GM23248 (cell line): ENCODE data around the gene KDM1B. TPM values are rescaled to one million over a fixed set of nuclear protein-coding genes. Genes with fewer than 3 reads are reported as not detected.

ENCODE experiments used
- DNase-seq: peaks from one replicate; pipeline ENCODE4 v3.0.0-alpha.2; 2015
- H2AFZ ChIP-seq: fragments of 200-600 bp; sonication (generic); 2 replicates; pipeline ENCODE4 v1.6.1; 2016; ENCODE audit warnings: antibody characterized with exemption
- H3F3A ChIP-seq: fragments of 200-600 bp; sonication (generic); 2 replicates; pipeline ENCODE4 v1.6.1; 2016; ENCODE audit warnings: mild to moderate bottlenecking, antibody characterized with exemption, mixed run types; ENCODE audit not compliant: insufficient read depth
- H3K27ac ChIP-seq: fragments of 200-600 bp; sonication (generic); 2 replicates; pipeline ENCODE4 v1.5.1; 2016; ENCODE audit warnings: mild to moderate bottlenecking
- H3K27me3 ChIP-seq: fragments of 200-600 bp; sonication (generic); replicated peaks from 2 replicates; pipeline ENCODE4 v1.6.1; 2016; ENCODE audit warnings: mild to moderate bottlenecking; ENCODE audit not compliant: insufficient read depth
- H3K36me3 ChIP-seq: fragments of 200-600 bp; sonication (generic); 2 replicates; pipeline ENCODE4 v1.6.1; 2016; ENCODE audit warnings: low read depth, mild to moderate bottlenecking
- H3K4me1 ChIP-seq: fragments of 200-600 bp; sonication (generic); 2 replicates; pipeline ENCODE4 v1.6.1; 2016; ENCODE audit warnings: mild to moderate bottlenecking; ENCODE audit not compliant: insufficient read depth
- H3K4me2 ChIP-seq: fragments of 200-600 bp; sonication (generic); one replicate; pipeline ENCODE4 v1.6.1; 2016; ENCODE audit warnings: mild to moderate bottlenecking; ENCODE audit not compliant: unreplicated experiment
- H3K4me3 ChIP-seq: fragments of 200-600 bp; sonication (generic); 2 replicates; pipeline ENCODE4 v1.5.1; 2016; ENCODE audit warnings: mild to moderate bottlenecking
- H3K79me2 ChIP-seq: fragments of 200-600 bp; sonication (generic); 2 replicates; pipeline ENCODE4 v1.6.1; 2016; ENCODE audit warnings: mild to moderate bottlenecking; ENCODE audit not compliant: insufficient read depth
- H3K9ac ChIP-seq: fragments of 200-600 bp; sonication (generic); 2 replicates; pipeline ENCODE4 v1.6.1; 2016; ENCODE audit warnings: mild to moderate bottlenecking
- H3K9me2 ChIP-seq: fragments of 200-600 bp; sonication (generic); 2 replicates; pipeline ENCODE4 v1.6.1; 2016; ENCODE audit warnings: mixed run types, mild to moderate bottlenecking, moderate library complexity; ENCODE audit not compliant: insufficient read depth
- H3K9me3 ChIP-seq: fragments of 200-600 bp; sonication (generic); one replicate; pipeline ENCODE4 v1.6.1; 2017; ENCODE audit warnings: low read depth
- H4K20me1 ChIP-seq: fragments of 200-600 bp; sonication (generic); 2 replicates; pipeline ENCODE4 v1.6.0; 2016; ENCODE audit not compliant: insufficient read depth
- EZH2 ChIP-seq: fragments of 200-600 bp; sonication (generic); IDR thresholded peaks from 2 replicates; pipeline ENCODE4 v1.6.1; 2018; ENCODE audit warnings: antibody characterized with exemption, mild to moderate bottlenecking; ENCODE audit not compliant: insufficient read depth, poor library complexity, severe bottlenecking
- EZH2phosphoT487 ChIP-seq: fragments of 200-600 bp; sonication (generic); IDR thresholded peaks from 2 replicates; pipeline ENCODE4 v1.6.1; 2018; ENCODE audit warnings: antibody characterized with exemption, moderate library complexity, mild to moderate bottlenecking, low read depth; ENCODE audit not compliant: insufficient read depth
- WGBS, 2 experiments: methylation state at CpG; one replicate each; pipeline ENCODE4 v1.1.6; 2015 to 2017; ENCODE audit warnings: low lambda C conversion rate in 2 of 2, low coverage in 1 of 2; ENCODE audit errors: missing lambda C conversion rate in 2 of 2; 5-methylcytosine and 5-hydroxymethylcytosine counted together
- in situ Hi-C: fragments of 300-500 bp; cut with MboI; formaldehyde crosslinking; loops from 2 replicates; pipeline ENCODE4 v1.15.0; 2020
- polyA plus RNA-seq: library from polyadenylated mRNA; unstranded; fragments of >200 nt; fragmentation: Nextera tagmentation; extraction: Ambion mirVana; gene quantifications from 2 replicates; pipeline ENCODE4 v1.2.1, GENCODE V29; 2016
- total RNA-seq: library from RNA; depleted of rRNA; stranded (reverse); fragments of >200 nt; shearing (Covaris generic); gene quantifications from 2 replicates; pipeline ENCODE4 v1.2.3, GENCODE V29; 2014

KDM1B gene
- total and polyA plus RNA-seq, 2 experiments from 2014 or later, result 10.2 to 16.0 TPM

GRCh38 chr6:18245079-18245478 is 89.9 kb downstream of the KDM1B start:
- Histone ChIP-seq H4K20me1 (no peaks in the 10 kb centered on the region), H3K79me2 (peaks cover 96% of the 10 kb centered on the region), H3K27me3 (no peaks in the 10 kb centered on the region), H3K4me3 (no peak overlapping the region), H3K4me1 (peaks cover 16% of the 10 kb centered on the region), H2AFZ (no peak overlapping the region), H3K27ac (no peak overlapping the region), H3K36me3 (peaks cover 56% of the 10 kb centered on the region), H3K4me2 (no peak overlapping the region), H3K9ac (no peak overlapping the region), H3K9me2 (no peaks in the 10 kb centered on the region), H3F3A (peaks cover 27% of the 10 kb centered on the region; the same call in 1 of the 2 replicates), H3K9me3 (no peaks in the 10 kb centered on the region)
- TF ChIP-seq EZH2, result no peak
- TF ChIP-seq EZH2phosphoT487, result no peak
- 100% methylated on average over 1 of the region's 1 CpG for WGBS, 2 experiments
- in situ Hi-C loops, result no loop called here
- no peak for DNase-seq

DNA sequence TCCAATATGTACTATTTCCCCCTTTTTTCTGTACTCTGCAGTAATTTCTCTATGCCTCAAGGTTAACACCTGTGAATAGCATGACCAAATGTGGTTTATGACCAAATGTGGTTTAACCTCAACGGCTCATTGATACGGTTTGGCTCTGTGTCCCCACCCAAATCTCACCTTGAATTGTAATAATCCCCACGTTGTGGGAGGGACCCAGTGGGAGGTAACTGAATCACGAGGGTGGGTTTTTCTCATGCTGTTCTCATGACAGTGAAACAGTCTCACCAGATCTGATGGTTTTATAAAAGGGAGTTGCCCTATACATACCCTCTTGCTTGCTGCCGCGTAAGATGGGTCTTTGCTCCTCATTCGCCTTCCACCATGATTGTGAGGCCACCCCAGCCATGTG is 90.4 kb downstream of the KDM1B start:
- no peaks in the 10 kb centered on the region for H3K27me3 ChIP-seq
- H3K36me3 ChIP-seq, result peaks cover 56% of the 10 kb centered on the region
- H3K4me2 ChIP-seq, result no peak overlapping the region
- peaks cover 16% of the 10 kb centered on the region for H3K4me1 ChIP-seq
- no peak overlapping the region for H3K27ac ChIP-seq
- H3K9me3 ChIP-seq, result no peaks in the 10 kb centered on the region
- no peaks in the 10 kb centered on the region for H3K9me2 ChIP-seq
- H3F3A ChIP-seq, result peaks cover 27% of the 10 kb centered on the region; the same call in 1 of the 2 replicates
- no peaks in the 10 kb centered on the region for H4K20me1 ChIP-seq
- no peak for TF ChIP-seq EZH2phosphoT487
- TF ChIP-seq EZH2, result no peak
- 91 to 95% methylated on average over 7 of the region's 7 CpGs for WGBS, 2 experiments
- no peak overlapping the region for H3K9ac ChIP-seq
- H2AFZ ChIP-seq, result no peak overlapping the region
- H3K4me3 ChIP-seq, result no peak overlapping the region
- DNase-seq, result no peak
- H3K79me2 ChIP-seq, result peaks cover 96% of the 10 kb centered on the region
- in situ Hi-C loops, result no loop called here

DNA sequence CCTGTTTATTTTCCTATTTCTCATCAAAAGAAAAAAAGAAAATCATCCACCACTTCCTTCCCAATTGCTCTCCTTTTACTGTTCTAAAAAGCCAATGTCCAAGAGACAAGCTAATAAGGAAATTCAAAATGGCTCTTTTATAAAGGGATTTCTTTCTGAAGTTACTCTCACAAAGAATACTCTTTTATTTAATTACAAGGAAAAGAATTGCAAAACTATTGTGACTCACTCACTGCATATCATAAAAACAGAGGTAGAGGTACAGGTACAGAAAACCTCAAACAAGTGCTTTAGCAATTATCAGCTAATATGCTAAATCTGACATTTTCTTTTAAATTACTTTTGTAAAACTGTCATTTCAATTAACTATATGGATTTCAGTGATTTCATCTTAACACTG is 91.0 kb downstream of the KDM1B start:
- H3K9me3 ChIP-seq, result no peaks in the 10 kb centered on the region

GRCh38 chr6:18247002-18247401 is 91.8 kb downstream of the KDM1B start:
- Histone ChIP-seq H3F3A (peaks cover 16% of the 10 kb centered on the region; the same call in 1 of the 2 replicates), H3K9me2 (no peaks in the 10 kb centered on the region), H3K27me3 (no peaks in the 10 kb centered on the region), H2AFZ (no peak overlapping the region), H3K79me2 (peaks cover 96% of the 10 kb centered on the region), H3K4me2 (no peak overlapping the region), H4K20me1 (no peaks in the 10 kb centered on the region), H3K4me1 (peaks cover 9% of the 10 kb centered on the region), H3K4me3 (no peak overlapping the region), H3K9me3 (no peaks in the 10 kb centered on the region), H3K27ac (no peak overlapping the region), H3K36me3 (peaks cover 60% of the 10 kb centered on the region), H3K9ac (no peak overlapping the region)
- DNase-seq, result no peak
- in situ Hi-C loops, result no loop called here
- no peak for TF ChIP-seq EZH2
- no peak for TF ChIP-seq EZH2phosphoT487

More for the DNA sequence above, 91.0 kb downstream of the KDM1B start:
- no peak overlapping the region for H3K4me2 ChIP-seq
- H3K9ac ChIP-seq, result no peak overlapping the region
- peaks cover 52% of the 10 kb centered on the region for H3K36me3 ChIP-seq
- no peaks in the 10 kb centered on the region for H4K20me1 ChIP-seq
- in situ Hi-C loops, result no loop called here
- peak; percentile 12 for DNase-seq
- no peak for TF ChIP-seq EZH2
- no peak for TF ChIP-seq EZH2phosphoT487
- no peaks in the 10 kb centered on the region for H3K9me2 ChIP-seq
- H3K79me2 ChIP-seq, result peaks cover 96% of the 10 kb centered on the region
- H3K4me3 ChIP-seq, result no peak overlapping the region
- H3K27me3 ChIP-seq, result no peaks in the 10 kb centered on the region
- H2AFZ ChIP-seq, result no peak overlapping the region
- H3K27ac ChIP-seq, result no peak overlapping the region
- H3F3A ChIP-seq, result peaks cover 24% of the 10 kb centered on the region; the same call in 1 of the 2 replicates
- peaks cover 16% of the 10 kb centered on the region for H3K4me1 ChIP-seq

DNA sequence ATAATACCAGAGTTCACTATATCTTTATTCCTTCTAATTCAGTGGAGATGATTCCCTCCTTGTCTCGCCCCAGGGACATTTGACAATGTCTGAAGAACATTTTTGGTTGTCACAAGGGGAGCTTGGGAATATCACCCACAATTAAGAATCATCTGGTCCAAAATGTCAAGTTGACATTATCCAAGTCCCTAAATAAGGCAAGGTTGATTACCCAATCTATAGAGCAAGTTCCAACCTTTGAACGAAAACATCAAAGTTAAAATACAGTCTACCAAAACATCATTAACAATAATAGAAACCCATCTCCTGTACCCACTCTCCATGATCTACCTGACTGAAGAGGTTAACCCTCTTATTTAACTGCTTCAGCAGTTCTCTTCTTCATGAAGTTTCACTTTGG is 93.5 kb downstream of the KDM1B start:
- Histone ChIP-seq H3K79me2 (peaks cover 99% of the 10 kb centered on the region), H3K36me3 (peaks cover 47% of the 10 kb centered on the region)
- WGBS, 2 experiments, result 97 to 100% methylated on average over 2 of the region's 2 CpGs

More for the DNA sequence above, 93.5 kb downstream of the KDM1B start:
- Histone ChIP-seq H3F3A (peaks cover 6% of the 10 kb centered on the region; the same call in 1 of the 2 replicates), H3K4me3 (no peak overlapping the region), H3K27me3 (no peaks in the 10 kb centered on the region), H3K9me2 (no peaks in the 10 kb centered on the region), H2AFZ (no peak overlapping the region), H3K4me1 (no peaks in the 10 kb centered on the region), H3K27ac (no peak overlapping the region), H3K9ac (no peak overlapping the region), H3K4me2 (no peak overlapping the region), H3K9me3 (no peaks in the 10 kb centered on the region), H4K20me1 (no peaks in the 10 kb centered on the region)
- in situ Hi-C loops, result no loop called here
- TF ChIP-seq EZH2phosphoT487 (no peak), EZH2 (no peak)
- no peak for DNase-seq
